ENCODE results near the gene PLXNC1. TPM values are rescaled to one million over a fixed set of nuclear protein-coding genes. Genes with fewer than 3 reads are reported as not detected.

PLXNC1 gene
- total and polyA plus RNA-seq, 2 experiments from 2014 or later: 0.78 to 1.9 TPM

GRCh38 chr12:94304012-94304411, 155.6 kb downstream of the PLXNC1 start:
- H3F3A ChIP-seq (ENCODE audit: insufficient read depth): no peaks in the 10 kb centered on the region
- no peak for DNase-seq
- H3K4me1 ChIP-seq (ENCODE audit: insufficient read depth): peaks cover 15% of the 10 kb centered on the region
- no peaks in the 10 kb centered on the region for H3K9me2 ChIP-seq (ENCODE audit: insufficient read depth)
- peaks cover 7% of the 10 kb centered on the region; the same call in 1 of the 2 replicates for H3K36me3 ChIP-seq (ENCODE audit: low read depth)
- H3K27me3 ChIP-seq (replicated peaks; ENCODE audit: insufficient read depth): no peaks in the 10 kb centered on the region
- in situ Hi-C loops (cut with MboI): no loop called here
- no peak overlapping the region for H3K9ac ChIP-seq
- H2AFZ ChIP-seq: no peak overlapping the region
- H4K20me1 ChIP-seq (ENCODE audit: insufficient read depth): no peaks in the 10 kb centered on the region
- WGBS, 2 experiments (ENCODE audit: low coverage in 1 of 2, low lambda C conversion rate in 2 of 2, missing lambda C conversion rate in 2 of 2): 67 to 70% methylated on average over 1 of the region's 1 CpG
- H3K27ac ChIP-seq: no peak overlapping the region
- no peaks in the 10 kb centered on the region for H3K9me3 ChIP-seq (ENCODE audit: low read depth)
- no peaks in the 10 kb centered on the region for H3K79me2 ChIP-seq (ENCODE audit: insufficient read depth)
- TF ChIP-seq EZH2phosphoT487 (IDR thresholded peaks at IDR 0.05; ENCODE audit: insufficient read depth, low read depth): no peak
- no peak overlapping the region for H3K4me2 ChIP-seq (ENCODE audit: unreplicated experiment)
- H3K4me3 ChIP-seq: no peak overlapping the region

DNA sequence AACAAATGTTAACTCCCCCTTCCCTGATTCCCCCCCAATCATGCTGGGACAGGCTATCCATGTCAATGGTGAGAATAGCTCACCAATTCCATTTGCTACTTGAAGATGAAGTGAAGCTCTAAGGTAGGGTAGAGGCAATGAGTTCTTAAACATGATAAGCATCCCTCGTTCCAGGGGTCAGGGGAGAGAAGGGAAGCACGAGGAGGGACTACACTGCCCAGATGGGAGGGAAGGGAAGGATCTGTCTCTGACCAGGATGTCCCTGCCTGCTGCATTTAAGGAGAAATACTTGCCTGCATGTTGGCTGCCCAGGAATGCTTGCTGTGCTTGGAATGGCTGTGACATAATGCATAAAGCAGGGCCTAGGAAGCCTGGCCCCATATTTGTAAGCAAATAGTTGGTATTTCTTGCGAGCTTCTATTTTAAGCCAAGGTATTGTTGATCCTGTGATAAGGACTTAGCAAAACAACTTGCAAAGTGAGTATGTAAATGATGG, 156.2 kb downstream of the PLXNC1 start:
- Histone ChIP-seq H3K27ac (no peak overlapping the region), H4K20me1 (ENCODE audit: insufficient read depth) (no peaks in the 10 kb centered on the region), H3K9me2 (ENCODE audit: insufficient read depth) (no peaks in the 10 kb centered on the region), H3K9ac (no peak overlapping the region), H3K36me3 (ENCODE audit: low read depth) (peaks cover 10% of the 10 kb centered on the region; the same call in 1 of the 2 replicates), H3K4me3 (no peak overlapping the region), H3F3A (ENCODE audit: insufficient read depth) (no peaks in the 10 kb centered on the region), H3K9me3 (ENCODE audit: low read depth) (no peaks in the 10 kb centered on the region), H2AFZ (no peak overlapping the region), H3K27me3 (replicated peaks; ENCODE audit: insufficient read depth) (no peaks in the 10 kb centered on the region), H3K4me2 (ENCODE audit: unreplicated experiment) (no peak overlapping the region), H3K79me2 (ENCODE audit: insufficient read depth) (no peaks in the 10 kb centered on the region), H3K4me1 (ENCODE audit: insufficient read depth) (peaks cover 15% of the 10 kb centered on the region)
- no peak for TF ChIP-seq EZH2 (IDR thresholded peaks at IDR 0.05; ENCODE audit: insufficient read depth, poor library complexity, severe bottlenecking)
- no peak for TF ChIP-seq EZH2phosphoT487 (IDR thresholded peaks at IDR 0.05; ENCODE audit: insufficient read depth, low read depth)
- DNase-seq: peak; percentile 50
- 91% methylated on average over 3 of the region's 3 CpGs for WGBS, 2 experiments (ENCODE audit: low coverage in 1 of 2, low lambda C conversion rate in 2 of 2, missing lambda C conversion rate in 2 of 2)
- in situ Hi-C loops (cut with MboI): no loop called here

DNA sequence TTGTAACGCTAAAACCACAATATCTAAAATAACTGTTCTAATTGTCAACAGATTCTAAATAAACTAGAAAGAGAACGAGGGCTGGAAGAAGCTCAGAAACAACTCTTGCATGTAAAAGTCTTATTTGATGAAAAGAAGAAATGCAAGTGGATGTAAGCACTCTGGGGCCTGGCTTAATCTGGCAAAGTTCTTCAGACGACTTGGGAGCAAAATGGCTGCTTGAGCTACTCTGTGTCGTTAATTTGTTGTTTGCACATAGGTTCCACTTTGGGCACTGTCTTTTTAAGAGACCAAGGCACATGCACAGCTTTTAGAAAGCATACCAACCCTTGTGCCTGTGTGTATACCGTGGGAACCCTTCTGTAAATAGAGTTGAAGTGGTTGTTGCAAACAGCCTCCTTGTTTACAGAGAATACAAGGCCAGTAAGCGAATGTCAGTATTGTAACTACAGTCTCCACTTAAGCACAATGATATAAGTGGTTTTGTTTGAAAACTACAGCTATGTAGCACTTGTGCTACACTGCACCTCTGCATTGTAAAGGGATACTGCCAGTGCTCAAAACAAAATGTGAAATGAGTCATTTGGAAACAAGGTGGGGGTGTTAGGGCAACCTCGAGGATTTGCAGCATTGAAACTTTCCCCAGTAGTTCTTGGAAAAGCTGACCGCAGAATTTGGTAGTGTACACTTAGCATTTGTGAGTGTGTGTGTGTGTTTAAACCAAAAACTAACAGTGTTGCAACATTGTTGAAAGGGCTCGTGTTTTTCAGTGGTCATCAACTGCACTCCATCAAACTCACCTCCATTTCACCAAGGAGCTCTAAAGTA, 157.0 kb downstream of the PLXNC1 start:
- Histone ChIP-seq H3K27ac (no peak overlapping the region), H3K4me2 (ENCODE audit: unreplicated experiment) (no peak overlapping the region), H3K9ac (no peak overlapping the region), H3K4me3 (no peak overlapping the region), H3K79me2 (ENCODE audit: insufficient read depth) (no peaks in the 10 kb centered on the region), H2AFZ (no peak overlapping the region), H3K9me2 (ENCODE audit: insufficient read depth) (no peaks in the 10 kb centered on the region), H3K36me3 (ENCODE audit: low read depth) (peaks cover 10% of the 10 kb centered on the region; the same call in 1 of the 2 replicates), H3K9me3 (ENCODE audit: low read depth) (no peaks in the 10 kb centered on the region), H4K20me1 (ENCODE audit: insufficient read depth) (no peaks in the 10 kb centered on the region), H3K27me3 (replicated peaks; ENCODE audit: insufficient read depth) (no peaks in the 10 kb centered on the region), H3K4me1 (ENCODE audit: insufficient read depth) (peaks cover 15% of the 10 kb centered on the region), H3F3A (ENCODE audit: insufficient read depth) (no peaks in the 10 kb centered on the region)
- 71 to 81% methylated on average over 9 of the region's 9 CpGs for WGBS, 2 experiments (ENCODE audit: low coverage in 1 of 2, low lambda C conversion rate in 2 of 2, missing lambda C conversion rate in 2 of 2)
- peak; percentile 29 for DNase-seq
- no peak for TF ChIP-seq EZH2phosphoT487 (IDR thresholded peaks at IDR 0.05; ENCODE audit: insufficient read depth, low read depth)
- TF ChIP-seq EZH2 (IDR thresholded peaks at IDR 0.05; ENCODE audit: insufficient read depth, poor library complexity, severe bottlenecking): no peak
- in situ Hi-C loops (cut with MboI): no loop called here

DNA sequence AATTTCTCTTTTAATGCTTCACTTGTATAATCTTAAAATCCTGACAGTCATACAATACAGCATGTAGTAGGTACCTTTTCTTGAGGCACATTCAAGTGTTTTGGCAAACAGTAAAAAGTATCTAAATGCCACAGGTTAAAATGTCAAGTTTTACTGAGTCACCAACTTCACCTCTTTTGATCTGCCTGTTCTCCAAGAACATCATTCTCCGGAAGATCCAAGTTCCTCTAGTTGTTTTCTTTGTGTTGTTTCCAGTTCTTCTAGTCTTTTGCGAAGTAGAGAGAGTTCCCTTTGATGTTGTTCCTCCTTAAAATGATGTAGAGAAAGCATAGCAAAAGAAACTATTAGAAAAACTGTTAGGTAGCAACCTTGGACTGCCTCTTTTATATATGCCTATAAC, 160.2 kb downstream of the PLXNC1 start:
- Histone ChIP-seq H3K27me3 (replicated peaks; ENCODE audit: insufficient read depth) (no peaks in the 10 kb centered on the region), H3K9me3 (ENCODE audit: low read depth) (no peaks in the 10 kb centered on the region), H3F3A (ENCODE audit: insufficient read depth) (no peaks in the 10 kb centered on the region), H3K4me3 (no peak overlapping the region), H3K9ac (no peak overlapping the region), H3K27ac (no peak overlapping the region), H4K20me1 (ENCODE audit: insufficient read depth) (no peaks in the 10 kb centered on the region), H3K9me2 (ENCODE audit: insufficient read depth) (no peaks in the 10 kb centered on the region), H3K79me2 (ENCODE audit: insufficient read depth) (no peaks in the 10 kb centered on the region), H3K36me3 (ENCODE audit: low read depth) (peaks cover 10% of the 10 kb centered on the region; the same call in 1 of the 2 replicates), H3K4me2 (ENCODE audit: unreplicated experiment) (no peak overlapping the region), H3K4me1 (ENCODE audit: insufficient read depth) (peaks cover 15% of the 10 kb centered on the region), H2AFZ (no peak overlapping the region)
- no peak for TF ChIP-seq EZH2phosphoT487 (IDR thresholded peaks at IDR 0.05; ENCODE audit: insufficient read depth, low read depth)
- no peak for TF ChIP-seq EZH2 (IDR thresholded peaks at IDR 0.05; ENCODE audit: insufficient read depth, poor library complexity, severe bottlenecking)
- in situ Hi-C loops (cut with MboI): no loop called here
- 93 to 96% methylated on average over 2 of the region's 2 CpGs for WGBS, 2 experiments (ENCODE audit: low coverage in 1 of 2, low lambda C conversion rate in 2 of 2, missing lambda C conversion rate in 2 of 2)
- DNase-seq: no peak
